ENCODE results near the gene AOPEP.

AOPEP gene

GRCh38 chr9:95027914-95028852, 301.7 kb downstream of the AOPEP start:
- FAIRE-seq (no peak), DNase-seq (ENCODE audit: insufficient read length, low spot score) (no peak)

DNA sequence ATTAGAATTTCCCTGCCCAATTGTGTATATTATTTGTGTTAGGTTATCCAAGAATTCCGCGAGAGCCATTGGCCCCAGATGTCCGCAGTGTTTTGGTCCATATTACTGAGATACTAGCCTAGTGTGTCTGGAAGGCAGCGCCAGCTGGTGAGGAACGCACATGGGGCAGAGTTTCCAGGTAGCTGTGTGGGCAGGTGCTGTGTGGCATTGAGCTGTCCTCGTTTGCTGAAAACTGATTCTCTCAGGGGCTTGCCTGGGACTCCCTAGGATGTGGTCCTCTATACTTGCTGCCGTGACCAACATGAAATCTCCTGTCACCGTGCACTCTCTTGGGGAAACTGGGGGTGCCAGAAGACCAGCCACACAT, 302.3 kb downstream of the AOPEP start:
- TF ChIP-seq, protein P1, sequence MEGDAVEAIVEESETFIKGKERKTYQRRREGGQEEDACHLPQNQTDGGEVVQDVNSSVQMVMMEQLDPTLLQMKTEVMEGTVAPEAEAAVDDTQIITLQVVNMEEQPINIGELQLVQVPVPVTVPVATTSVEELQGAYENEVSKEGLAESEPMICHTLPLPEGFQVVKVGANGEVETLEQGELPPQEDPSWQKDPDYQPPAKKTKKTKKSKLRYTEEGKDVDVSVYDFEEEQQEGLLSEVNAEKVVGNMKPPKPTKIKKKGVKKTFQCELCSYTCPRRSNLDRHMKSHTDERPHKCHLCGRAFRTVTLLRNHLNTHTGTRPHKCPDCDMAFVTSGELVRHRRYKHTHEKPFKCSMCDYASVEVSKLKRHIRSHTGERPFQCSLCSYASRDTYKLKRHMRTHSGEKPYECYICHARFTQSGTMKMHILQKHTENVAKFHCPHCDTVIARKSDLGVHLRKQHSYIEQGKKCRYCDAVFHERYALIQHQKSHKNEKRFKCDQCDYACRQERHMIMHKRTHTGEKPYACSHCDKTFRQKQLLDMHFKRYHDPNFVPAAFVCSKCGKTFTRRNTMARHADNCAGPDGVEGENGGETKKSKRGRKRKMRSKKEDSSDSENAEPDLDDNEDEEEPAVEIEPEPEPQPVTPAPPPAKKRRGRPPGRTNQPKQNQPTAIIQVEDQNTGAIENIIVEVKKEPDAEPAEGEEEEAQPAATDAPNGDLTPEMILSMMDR (IDR thresholded peaks at IDR 0.05; ENCODE audit: insufficient read depth, missing control alignments), result no peak
- DNase-seq (ENCODE audit: insufficient read length, low spot score) (no peak), FAIRE-seq (no peak)

More at GRCh38 chr9:95027914-95028852, 301.7 kb downstream of the AOPEP start:
- TF ChIP-seq, protein P1 (IDR thresholded peaks at IDR 0.05; ENCODE audit: insufficient read depth, missing control alignments), result no peak

- TF ChIP-seq, protein P1 (IDR thresholded peaks at IDR 0.05; ENCODE audit: insufficient read depth, missing control alignments), result no peak
- DNase-seq (ENCODE audit: insufficient read length, low spot score) (no peak), FAIRE-seq (no peak)
Observed at GRCh38 chr9:95029288-95029687, 302.8 kb downstream of the AOPEP start.

DNA sequence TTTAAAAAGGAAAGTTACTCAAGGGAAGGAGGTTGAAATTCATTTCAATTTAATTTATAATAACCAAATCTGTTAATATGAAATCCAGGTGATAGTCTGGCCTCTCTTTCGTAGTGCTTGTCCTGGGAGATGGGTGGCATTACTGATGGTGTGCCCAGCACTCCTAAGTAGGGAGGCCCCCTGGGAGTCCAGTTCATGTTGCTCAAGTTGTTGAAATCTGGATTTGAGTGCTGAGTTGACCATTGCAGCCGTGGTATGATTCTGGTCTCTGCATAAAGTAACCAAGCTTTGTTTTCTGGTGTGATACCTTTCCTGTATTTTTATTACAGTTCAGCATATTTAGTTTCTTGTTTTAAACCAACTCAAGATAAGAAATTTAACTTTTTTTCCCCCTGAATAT, 303.2 kb downstream of the AOPEP start:
- no peak for FAIRE-seq
- DNase-seq (ENCODE audit: insufficient read length, low spot score), result no peak
- TF ChIP-seq, protein P1 (IDR thresholded peaks at IDR 0.05; ENCODE audit: insufficient read depth, missing control alignments), result no peak

DNA sequence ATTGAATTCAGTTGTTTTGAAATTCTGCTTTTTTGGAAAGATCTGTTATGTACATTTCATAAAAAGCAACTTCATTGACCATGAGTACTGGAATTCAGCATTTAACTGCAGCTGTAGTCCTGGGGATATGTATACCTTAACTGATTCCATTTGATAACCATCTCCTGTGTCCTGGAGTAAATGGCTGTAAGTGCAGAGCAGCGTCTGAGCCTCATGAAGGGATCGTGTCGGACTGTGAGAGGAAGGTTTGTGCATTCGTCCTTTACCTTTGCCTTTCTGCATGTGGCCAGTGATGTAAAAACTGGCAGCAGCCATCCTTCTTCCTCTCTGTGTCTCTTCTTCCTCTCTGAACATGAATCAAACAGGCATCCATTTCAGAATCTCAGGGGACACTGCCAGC, 303.8 kb downstream of the AOPEP start:
- FAIRE-seq, result no peak
- TF ChIP-seq, protein P1 (IDR thresholded peaks at IDR 0.05; ENCODE audit: insufficient read depth, missing control alignments), result no peak
- no peak for DNase-seq (ENCODE audit: insufficient read length, low spot score)

GRCh38 chr9:95030920-95031642, 304.6 kb downstream of the AOPEP start:
- TF ChIP-seq, protein P1 (IDR thresholded peaks at IDR 0.05; ENCODE audit: insufficient read depth, missing control alignments), result no peak
- DNase-seq (ENCODE audit: insufficient read length, low spot score), result no peak
- FAIRE-seq, result no peak

Measured in D721Med (cell line).